Measurements from ENCODE around the gene SLC35F3.

DNA sequence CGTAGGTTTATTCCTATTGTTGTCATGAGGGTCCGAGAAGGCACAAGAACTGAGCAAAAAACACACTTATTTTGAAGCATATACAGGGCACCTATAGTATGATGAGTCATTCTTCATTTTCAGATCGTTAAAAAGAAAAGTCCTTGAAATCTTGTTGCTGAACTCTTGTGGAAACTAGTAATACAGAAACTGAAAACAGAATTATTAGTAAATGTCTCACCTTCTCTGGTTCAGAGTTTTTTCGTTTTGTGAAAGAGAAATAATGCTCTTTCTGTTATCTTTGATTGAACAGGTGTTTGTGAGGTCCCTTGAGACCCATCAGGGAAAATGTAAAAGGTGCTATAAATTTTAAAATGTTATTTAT, 366.7 kb downstream of the SLC35F3 start:
- no peak for TF ChIP-seq EZH2phosphoT487 (IDR thresholded peaks at IDR 0.05; ENCODE audit: low read depth, severe bottlenecking, unreplicated experiment)
- TF ChIP-seq, protein P1, sequence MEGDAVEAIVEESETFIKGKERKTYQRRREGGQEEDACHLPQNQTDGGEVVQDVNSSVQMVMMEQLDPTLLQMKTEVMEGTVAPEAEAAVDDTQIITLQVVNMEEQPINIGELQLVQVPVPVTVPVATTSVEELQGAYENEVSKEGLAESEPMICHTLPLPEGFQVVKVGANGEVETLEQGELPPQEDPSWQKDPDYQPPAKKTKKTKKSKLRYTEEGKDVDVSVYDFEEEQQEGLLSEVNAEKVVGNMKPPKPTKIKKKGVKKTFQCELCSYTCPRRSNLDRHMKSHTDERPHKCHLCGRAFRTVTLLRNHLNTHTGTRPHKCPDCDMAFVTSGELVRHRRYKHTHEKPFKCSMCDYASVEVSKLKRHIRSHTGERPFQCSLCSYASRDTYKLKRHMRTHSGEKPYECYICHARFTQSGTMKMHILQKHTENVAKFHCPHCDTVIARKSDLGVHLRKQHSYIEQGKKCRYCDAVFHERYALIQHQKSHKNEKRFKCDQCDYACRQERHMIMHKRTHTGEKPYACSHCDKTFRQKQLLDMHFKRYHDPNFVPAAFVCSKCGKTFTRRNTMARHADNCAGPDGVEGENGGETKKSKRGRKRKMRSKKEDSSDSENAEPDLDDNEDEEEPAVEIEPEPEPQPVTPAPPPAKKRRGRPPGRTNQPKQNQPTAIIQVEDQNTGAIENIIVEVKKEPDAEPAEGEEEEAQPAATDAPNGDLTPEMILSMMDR (IDR thresholded peaks at IDR 0.05; ENCODE audit: poor library complexity) = no peak
